ENCODE measurements around the gene RDH13. TPM values are rescaled to one million over a fixed set of nuclear protein-coding genes. Genes with fewer than 3 reads are reported as not detected.
"Not testable (repeated sequence)": the region's sequence is repeated elsewhere in the genome, so short reads cannot be mapped to it uniquely, and the experiment has no call there.

The RDH13 gene
- total RNA-seq, 1 donor from 2014 or later: 16.5 TPM

DNA sequence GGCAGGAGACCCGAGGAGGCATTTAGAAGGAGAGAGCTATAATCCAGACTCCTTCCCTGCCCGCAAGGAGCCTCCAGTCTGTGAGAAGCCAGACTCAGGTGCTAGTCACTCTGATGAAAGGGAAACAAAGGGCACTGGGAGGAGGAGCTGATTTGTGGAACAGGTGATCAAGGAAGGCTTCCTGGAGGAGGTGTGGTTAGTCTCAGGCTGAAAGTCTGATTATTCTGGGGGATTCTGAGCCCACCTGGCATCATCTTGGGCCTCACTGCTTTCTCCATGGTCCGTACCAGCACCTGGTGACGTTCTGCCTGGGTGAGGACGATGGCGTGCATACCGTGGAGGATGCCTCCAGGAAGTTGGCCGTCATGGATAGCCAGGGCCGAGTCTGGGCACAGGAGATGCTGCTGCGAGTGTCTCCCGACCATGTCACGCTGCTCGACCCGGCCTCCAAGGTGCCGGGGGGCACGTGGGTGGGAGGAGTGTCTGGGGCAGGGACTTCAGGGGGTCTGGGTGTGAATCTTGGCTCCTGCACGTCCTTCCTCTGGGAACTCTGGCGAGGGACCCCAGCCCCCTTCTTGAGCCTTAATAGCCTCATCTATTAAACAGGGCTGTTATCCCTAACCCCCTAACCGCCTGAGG is 16.6 kb upstream of the RDH13 start:
- intact Hi-C loops (cut with micrococcal nuclease): loop anchor here (1.0 to 10.0 kb wide), 4 partner anchors 16 to 575 kb away; partner anchors contain the start of genes DNAAF3, PPP1R12C, RDH13 and U2AF2

DNA sequence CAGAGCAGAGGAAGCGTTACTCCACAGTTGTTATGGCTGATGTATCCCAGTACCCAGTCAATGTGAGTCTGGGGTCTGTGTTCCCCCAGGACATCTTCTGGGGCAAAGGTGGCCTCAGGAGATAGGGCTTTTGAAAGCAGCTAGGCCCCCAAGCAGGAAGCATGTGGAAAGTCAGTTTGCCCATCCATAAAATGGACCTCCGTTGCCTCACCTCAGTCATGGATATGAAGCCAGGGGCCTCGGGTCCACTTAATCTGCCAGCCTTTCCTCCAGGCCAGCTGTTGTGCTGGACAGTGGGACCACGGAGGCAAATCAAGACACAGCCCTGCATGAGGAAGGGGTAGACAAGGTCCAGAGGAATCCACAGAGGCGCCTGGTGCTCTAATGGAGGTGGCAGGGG is 16.0 kb upstream of the RDH13 start:
- intact Hi-C loops (cut with micrococcal nuclease): no loop called here

- intact Hi-C loops (cut with micrococcal nuclease): no loop called here
Measured at GRCh38 chr19:55077106-55077505, 14.2 kb upstream of the RDH13 start.

DNA sequence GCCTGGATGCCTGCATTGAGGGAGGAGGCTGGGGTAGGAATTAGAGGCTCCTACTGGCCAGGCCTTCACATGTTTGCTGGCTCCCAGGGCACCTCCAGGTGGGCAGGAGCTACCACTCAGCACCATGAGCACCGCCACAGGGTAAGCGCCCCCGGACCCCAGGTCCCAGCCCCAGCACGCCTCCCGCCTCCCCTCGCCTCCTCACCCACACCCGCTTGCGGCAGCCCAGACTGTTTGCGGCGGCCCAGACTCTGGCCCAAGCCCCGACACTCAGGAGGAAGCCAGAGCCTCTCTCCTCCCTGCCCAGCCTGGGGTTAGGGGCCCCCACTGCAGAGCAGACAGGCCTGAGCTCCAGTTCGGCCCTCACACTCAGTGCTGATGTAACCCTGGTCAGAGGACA is 13.4 kb upstream of the RDH13 start:
- intact Hi-C loops (cut with micrococcal nuclease): no loop called here

DNA sequence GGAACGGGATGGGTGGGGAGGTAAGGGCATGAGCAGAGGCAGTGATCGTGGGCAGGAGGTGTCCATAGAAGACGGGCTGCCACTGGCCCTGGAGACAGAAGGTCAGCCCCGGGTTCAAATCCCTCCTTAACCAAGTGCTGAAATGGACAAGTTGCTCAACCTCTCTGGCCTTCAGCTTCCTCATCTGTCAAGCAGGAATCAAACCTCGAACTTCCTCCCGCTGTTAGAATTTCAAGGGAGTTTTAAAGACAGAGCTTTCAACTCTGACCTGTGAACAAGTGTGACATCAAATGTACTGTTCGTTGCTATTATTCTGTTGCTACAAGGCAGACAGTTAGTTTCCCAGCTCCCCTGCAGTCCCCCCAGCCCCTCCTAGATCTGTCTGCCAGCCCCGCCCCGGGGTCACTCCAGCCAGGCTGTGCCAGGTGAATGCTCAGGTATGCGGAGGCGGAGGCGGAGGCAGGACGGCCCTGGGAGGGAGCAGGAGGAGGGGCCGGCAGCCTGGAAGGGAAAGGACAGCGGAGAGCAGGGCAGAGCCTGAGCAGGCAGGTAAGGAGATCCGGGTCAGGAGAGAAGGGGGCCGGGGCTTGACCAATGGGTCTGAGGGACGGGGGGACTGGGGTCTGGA is 12.5 kb upstream of the RDH13 start, which contains the start of gene EPS8L1:
Gene EPS8L1 (plus strand): TSS at position 499 of the 628 bp plus-strand sequence. CDS start 576 bp downstream, outside the sequence.
- intact Hi-C loops (cut with micrococcal nuclease): no loop called here

DNA sequence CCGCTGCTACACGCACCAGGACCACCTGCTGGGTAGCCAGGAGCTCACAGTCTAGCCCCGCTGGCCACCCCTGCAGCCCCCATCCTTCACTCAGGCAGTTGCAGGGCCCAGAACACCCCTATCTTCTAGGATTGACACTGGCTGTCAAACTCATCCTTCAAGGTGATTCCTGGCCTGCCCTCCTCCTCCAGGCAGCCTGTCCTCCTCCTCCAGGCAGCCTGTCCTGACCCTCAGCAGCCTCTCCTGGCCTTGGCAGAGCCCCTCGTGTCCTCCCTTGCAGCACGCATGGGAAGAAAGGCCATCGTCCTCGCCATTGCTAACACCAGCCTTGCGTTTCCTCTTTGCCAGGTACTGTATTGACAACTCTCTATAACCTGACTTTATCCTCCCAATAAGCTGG is 9.0 kb upstream of the RDH13 start:
- intact Hi-C loops (cut with micrococcal nuclease): no loop called here

- intact Hi-C loops (cut with micrococcal nuclease): no loop called here
Measured at GRCh38 chr19:55071129-55071502, 8.2 kb upstream of the RDH13 start.

DNA sequence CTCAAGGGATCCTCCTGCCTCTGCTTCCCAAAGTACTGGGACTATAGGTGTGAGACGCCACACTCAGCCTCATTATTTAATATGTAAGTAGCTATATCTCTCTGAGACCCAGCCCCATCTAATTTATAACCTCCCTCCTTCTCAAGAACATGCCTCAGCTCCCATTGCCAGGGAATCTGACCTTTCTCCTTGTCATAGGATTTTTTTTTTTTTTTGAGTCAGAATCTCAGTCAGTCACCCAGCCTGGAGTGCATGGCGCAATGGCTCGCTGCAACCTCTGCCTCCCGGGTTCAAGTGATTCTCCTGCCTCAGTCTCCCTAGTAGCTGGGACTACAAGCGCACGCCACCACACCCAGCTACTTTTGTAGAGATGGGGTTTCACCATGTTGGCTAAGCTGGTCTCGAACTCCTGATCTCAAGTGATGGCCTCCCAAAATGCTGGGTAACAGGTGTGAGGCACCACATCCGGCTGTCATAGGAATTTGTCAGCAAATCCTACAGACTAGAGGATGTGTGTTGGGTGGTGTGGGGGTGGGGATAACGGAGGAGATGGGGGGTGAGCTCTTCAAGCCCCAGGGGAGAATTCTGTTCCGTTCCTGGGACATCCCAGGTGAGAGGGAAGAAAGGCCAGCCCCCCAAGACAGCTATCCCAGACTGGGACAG is 7.6 kb upstream of the RDH13 start:
- intact Hi-C loops (cut with micrococcal nuclease): no loop called here

- intact Hi-C loops (cut with micrococcal nuclease): loop anchor here (2.0 kb wide), 1 partner anchor 63 kb away; no protein-coding TSS in a partner anchor
Measured at GRCh38 chr19:55069865-55070197, 6.9 kb upstream of the RDH13 start.

- intact Hi-C loops (cut with micrococcal nuclease): loop anchor here (2.0 kb wide), 1 partner anchor 62 kb away; no protein-coding TSS in a partner anchor
Measured at GRCh38 chr19:55068950-55069864, 6.3 kb upstream of the RDH13 start.

DNA sequence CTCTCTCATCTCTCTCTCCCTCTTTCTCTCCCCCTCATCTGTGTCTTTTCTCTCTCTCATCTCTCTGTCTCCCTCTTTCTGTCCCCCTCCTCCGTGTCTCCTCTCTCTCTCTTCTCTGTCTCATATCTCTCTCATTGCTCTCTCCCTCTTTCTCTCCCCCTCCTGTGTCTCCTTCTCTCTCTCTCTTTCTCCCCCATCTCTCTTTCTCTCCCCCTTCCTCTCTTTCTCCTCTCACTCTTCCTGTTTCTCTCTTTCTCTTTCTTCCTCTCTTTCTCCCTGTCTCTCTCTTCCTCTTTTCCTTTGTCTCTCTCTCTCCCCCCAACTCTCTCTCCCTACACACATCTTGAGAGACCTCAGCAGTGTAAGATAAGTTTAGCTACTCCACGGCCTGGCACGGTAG is 4.9 kb upstream of the RDH13 start:
- intact Hi-C loops (cut with micrococcal nuclease): loop anchor here (2.0 kb wide), 1 partner anchor 61 kb away; no protein-coding TSS in a partner anchor

DNA sequence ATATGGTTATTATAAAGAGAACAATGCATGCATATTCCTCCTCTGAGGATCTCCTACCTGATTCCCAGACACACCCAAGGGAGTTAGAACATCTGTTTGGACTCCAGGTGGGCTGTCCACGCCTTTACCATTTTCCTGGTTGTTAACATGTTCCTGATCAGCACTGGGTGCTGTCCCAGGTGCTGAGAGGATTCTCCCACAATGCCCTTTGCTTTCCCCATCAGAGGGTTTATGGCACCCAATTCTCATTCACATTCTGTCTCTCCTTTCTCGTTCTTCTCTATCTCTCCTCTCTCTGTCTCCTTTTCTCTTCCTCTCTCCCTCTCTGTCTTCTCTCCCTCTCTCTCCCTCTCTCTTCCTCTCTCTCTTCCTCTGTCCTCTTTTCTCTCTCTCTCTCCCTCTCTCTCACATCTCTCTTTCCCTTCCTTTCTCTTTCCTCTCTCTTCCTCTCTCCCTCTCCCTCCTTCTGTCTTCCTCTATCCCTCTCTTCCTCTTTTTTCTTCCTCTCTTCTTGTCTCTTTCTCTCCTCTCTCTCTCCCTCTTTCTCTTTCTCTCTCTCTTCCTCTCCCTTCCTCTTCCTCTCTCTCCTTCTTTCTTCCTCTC is 3.3 kb upstream of the RDH13 start:
- intact Hi-C loops (cut with micrococcal nuclease): no loop called here

DNA sequence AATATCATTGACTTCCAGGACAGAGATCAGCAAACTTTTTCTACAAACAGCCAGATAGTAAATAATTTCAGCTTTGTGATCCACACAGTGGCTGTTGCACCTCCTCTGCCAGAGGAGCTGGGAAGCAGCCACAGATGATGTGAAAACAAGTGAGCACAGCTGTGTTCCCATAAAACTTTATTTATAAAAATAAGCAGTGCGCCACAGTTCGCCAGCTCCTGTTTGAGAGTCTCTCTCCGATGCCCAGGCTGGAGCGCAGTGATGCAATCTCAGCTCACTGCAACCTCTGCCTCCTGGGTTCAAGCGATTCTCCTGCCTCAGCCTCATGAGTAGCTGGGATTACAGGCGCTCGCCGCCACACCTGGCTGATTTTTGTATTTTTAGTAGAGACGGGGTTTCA is 2.6 kb upstream of the RDH13 start:
- intact Hi-C loops (cut with micrococcal nuclease): not testable (repeated sequence)

GRCh38 chr19:55063492-55063843 is 520 bp upstream of the RDH13 start:
- intact Hi-C loops (cut with micrococcal nuclease): loop anchor here (1.0 kb wide), 1 partner anchor 17 kb away; no protein-coding TSS in a partner anchor

DNA sequence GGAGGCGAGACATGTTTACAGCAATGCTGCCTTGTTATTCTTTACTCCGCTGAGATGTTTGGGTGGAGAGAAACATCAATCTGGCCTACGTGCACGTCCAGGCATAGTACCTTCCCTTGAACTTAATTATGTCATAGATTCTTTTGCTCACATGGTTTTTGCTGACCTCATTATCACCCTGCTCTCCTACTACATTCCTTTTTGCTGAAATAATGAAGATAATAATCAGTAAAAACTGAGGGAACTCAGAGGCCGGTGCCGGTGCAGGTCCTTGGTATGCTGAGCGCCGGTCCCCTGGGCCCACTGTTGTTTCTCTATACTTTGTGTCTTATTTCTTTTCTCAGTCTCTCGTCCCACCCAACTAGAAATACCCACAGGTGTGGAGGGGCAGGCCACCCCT is 2.7 kb downstream of the RDH13 start:
- intact Hi-C loops (cut with micrococcal nuclease): not testable (repeated sequence)

- intact Hi-C loops (cut with micrococcal nuclease): no loop called here
Measured at GRCh38 chr19:55058781-55059610, 4.0 kb downstream of the RDH13 start.

DNA sequence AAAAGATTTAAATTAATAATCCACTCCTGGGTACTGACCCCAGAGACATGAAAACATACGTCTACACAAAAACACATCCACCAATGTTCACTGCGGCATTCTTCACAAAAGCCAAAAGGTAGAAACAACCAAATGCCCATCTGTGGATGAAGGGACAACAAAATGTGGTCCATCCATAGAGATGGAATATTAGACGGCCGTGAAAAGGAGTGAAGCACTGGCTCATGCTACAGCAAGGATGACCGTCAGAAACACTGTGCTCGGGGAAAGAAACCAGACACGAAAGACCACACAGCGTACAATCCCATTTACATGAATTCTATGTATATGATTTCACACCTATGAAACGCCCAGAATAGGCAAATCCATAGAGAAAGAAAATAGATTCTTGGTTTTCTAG is 6.1 kb downstream of the RDH13 start:
- intact Hi-C loops (cut with micrococcal nuclease): loop anchor here (1.0 kb wide), 1 partner anchor 9 kb away; no protein-coding TSS in a partner anchor

GRCh38 chr19:55053735-55054134 is 9.2 kb downstream of the RDH13 start:
- intact Hi-C loops (cut with micrococcal nuclease): no loop called here

GRCh38 chr19:55050749-55051532 is 12.0 kb downstream of the RDH13 start:
- intact Hi-C loops (cut with micrococcal nuclease): no loop called here
